Measurements from ENCODE around the gene TTC34.
A peak's percentile ranks its signal among the peaks of the same experiment; 100 is the strongest.

The TTC34 gene

DNA sequence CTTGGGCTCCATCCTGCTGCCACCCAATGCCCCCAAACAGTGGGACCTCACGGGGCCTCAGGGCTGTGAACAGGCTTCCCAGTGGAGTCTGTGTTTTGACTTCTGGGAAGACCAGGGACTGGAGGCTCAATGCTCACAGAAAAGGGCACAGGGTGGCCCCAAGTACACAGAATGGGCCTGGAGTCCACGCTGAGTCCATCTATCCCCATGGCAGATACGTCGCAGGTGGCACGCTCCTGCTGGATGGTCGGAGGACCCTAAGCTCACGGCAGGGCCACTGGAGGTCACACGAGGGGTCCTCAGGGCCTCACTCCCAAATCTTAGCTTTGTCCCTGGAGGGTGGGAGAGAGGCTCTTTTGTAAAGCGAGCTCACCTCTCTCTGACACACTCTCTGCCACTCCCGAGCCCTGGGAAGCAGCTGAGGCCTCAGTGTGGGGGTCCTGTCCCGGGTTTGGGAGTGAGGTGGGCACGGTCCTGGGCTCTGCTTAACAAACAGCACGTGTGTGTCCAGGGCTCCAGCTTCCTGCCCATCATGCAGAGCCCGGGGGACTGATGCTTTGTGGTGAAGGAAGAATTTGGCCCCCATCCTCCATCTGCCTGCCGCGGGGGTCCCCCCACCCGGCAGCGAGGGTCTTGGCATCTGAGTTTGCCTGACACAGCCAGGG lies 27.2 kb upstream of the TTC34 start:
- no peak for DNase-seq (ENCODE audit: low spot score)

- no peak for DNase-seq (ENCODE audit: low spot score)
Observed at GRCh38 chr1:2826736-2827292, 25.3 kb upstream of the TTC34 start.

- DNase-seq (ENCODE audit: low spot score), result no peak
Observed at GRCh38 chr1:2826316-2826715, 24.8 kb upstream of the TTC34 start.

- DNase-seq (ENCODE audit: low spot score), result no peak
Observed at GRCh38 chr1:2825487-2826189, 24.1 kb upstream of the TTC34 start.

DNA sequence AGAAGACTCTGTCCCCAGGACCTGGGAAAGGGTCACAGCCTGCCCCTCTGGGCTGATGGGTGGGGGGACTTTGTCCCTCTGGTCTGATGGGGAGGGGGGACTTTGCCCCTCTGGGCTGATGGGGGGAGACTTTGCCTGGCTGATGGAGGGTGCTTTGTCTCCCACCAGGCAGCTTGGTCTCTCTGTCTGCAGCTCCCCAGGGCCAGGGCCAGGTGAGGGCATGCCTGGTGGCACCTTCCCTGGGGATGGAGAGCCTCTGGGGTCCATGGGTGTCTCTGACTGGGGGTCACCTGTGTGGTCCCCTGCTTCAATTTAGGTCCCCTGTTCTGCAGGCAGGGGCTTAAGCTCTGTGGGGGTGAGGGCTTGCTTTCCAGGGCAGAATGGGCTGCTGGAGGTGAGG lies 23.5 kb upstream of the TTC34 start:
- no peak for DNase-seq (ENCODE audit: low spot score)

DNA sequence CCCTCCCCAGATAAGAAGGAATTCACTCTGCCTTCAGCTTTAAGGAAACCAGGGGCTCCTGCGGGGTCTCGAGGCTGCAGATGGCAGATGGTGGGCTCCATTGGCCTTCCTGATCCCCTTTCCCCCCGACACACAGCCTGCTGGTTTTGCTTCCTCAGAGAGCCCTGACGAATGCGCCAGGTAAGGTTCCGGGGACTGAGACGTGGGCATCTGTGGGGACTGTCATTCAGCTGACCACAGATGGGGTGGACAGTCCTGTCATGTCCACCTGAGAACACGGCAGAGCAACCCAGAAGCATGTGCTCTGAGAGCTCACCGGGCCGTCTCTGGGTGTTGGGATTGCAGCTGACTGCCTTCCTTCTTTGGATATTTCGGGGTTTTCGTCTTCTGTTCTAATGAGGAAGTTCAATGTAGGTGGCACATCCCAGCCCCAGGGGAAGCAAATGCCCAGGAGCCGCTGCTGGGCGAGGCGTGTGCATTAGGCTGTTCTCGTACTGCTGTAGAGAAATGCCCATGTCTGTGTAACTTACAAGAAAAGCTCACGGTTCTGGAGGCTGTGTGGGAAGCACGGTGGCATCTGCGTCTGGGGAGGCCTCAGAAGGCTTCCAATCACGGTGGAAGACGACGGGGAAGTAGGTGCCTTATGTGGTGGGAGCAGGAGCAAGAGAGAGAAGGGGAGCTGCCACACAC lies 22.6 kb upstream of the TTC34 start:
- no peak for DNase-seq (ENCODE audit: low spot score)

DNA sequence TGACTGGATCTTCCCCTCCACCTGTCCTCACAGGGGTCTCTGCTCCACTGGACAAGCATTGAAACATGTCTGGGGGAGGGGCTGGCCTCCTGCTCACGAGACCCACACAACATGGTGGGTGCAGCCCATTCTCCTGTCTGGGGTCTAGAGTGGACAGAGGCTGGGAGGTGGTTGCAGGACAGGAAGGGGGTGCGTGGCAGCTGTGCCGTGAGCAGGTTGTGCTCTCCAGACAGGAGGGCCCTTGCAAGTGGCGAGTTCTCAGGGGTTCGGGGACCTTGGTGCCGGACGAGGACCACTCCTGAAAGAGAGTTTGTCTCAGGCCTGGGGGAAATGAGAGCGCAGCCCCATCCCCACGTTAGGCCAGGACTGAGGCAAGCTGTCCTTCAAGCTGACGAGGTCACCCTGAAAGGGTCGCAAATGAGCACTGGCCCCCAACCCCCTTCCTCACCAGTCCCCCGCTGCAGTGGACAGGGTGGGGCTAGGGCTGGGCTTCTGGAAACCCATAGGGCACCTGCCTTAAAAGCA lies 21.2 kb upstream of the TTC34 start:
- no peak for DNase-seq (ENCODE audit: low spot score)

GRCh38 chr1:2821966-2822620 lies 20.6 kb upstream of the TTC34 start:
- DNase-seq (ENCODE audit: low spot score), result peak; percentile 24

DNA sequence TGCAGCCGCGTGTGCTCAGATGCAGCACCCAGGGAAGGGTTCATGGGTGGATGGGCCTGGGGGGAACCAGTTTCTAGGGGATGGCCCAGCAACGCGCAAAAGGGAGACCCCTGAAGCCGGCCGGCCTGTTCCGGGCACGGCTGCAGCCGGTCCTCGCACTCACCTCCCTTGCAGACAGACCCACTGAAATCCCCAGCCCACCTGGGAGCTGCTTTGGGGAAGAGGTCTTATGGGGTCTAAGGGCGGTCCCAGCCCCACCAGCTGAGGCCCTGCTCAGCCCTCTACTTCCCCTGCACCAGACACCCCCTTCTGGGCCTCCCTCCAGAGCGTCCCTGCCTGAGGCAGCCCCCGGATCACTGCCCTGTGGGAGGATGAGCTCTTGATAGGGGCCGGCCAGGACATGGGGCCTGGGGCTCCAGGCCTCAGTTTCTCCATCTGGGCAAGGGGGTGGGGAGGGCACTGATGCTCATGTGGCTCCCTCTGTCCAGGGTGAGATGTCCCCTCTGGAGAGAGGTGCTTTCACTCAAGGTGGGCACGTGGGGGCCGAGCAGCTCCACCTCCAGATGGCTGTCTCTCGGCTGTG lies 20.0 kb upstream of the TTC34 start:
- DNase-seq (ENCODE audit: low spot score), result no peak

DNA sequence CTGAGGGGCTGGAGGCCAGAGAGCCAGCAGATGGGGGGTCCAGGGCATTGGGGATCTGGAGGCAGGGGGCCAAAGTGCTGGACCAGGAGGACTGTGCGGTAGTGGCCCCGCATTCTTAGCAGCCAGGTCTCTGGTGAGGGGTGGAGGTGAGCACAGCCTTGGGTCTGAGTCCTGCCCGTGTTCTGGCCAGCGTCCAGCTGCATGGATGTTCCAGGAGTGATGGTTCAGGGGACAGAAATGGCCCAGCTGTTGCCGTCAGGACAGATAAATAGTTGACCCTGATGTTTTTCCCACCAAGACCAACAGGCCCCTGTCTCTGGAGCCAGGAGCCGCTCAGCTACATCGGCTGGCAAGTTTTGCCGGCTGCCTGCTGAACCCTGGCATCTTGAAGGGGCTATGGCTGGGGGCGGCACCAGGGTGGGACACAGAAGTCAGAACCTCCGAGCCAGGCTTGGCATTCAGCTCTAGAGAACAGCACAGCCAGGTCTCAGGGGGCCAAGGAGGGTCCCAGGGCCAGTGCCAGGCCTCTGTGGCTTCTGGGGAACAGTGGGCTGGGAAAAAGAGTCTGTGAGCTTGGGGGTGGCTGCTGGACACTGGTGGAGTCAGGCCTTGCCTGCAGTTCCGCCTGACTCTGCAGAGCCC lies 19.4 kb upstream of the TTC34 start:
- no peak for DNase-seq (ENCODE audit: low spot score)

GRCh38 chr1:2819831-2820730 lies 18.6 kb upstream of the TTC34 start:
- no peak for DNase-seq (ENCODE audit: low spot score)

- no peak for DNase-seq (ENCODE audit: low spot score)
Observed at GRCh38 chr1:2819429-2819828, 17.9 kb upstream of the TTC34 start.

DNA sequence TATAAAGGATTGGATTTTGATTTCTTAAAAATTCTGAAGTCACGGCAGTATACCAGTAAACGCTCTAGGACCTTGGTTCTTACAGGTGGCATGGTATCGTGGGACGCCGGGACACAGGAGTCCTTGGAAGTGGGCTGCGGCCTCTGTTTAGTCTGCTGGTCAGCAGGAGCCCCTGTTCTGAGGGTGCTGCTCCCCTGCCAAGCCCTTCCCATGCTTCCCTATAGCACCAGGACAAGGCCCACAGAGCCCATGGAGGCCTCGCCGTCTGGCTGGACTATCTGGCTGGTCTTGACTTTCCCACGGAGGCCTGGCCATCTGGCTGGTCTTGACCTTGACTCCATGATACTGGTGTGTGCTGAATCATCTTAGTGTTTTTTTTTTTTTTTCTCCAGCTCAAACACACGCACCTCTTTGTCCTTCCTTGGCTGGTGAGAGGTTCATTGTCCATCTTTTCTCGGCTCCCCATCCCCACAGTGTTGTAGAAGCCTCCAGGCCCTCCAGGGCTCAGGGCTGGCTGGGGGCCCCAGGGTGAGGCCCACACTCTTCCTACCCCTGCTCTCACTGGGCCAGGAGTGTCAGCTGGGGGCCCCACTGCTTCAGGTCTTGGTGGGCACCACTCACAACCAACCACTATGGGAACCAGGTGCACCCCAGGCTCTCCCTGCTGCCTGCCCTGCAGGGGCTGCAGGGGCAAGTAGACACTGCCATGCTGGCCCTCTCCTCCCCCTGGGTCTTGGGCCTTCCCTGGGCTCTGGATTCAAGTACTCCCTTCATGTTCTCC lies 16.5 kb upstream of the TTC34 start:
- no peak for DNase-seq (ENCODE audit: low spot score)

- DNase-seq (ENCODE audit: low spot score), result no peak
Observed at GRCh38 chr1:2816786-2817185, 15.3 kb upstream of the TTC34 start.

- DNase-seq (ENCODE audit: low spot score), result no peak
Observed at GRCh38 chr1:2815551-2815950, 14.1 kb upstream of the TTC34 start.

- no peak for DNase-seq (ENCODE audit: low spot score)
Observed at GRCh38 chr1:2814511-2815075, 13.1 kb upstream of the TTC34 start.

DNA sequence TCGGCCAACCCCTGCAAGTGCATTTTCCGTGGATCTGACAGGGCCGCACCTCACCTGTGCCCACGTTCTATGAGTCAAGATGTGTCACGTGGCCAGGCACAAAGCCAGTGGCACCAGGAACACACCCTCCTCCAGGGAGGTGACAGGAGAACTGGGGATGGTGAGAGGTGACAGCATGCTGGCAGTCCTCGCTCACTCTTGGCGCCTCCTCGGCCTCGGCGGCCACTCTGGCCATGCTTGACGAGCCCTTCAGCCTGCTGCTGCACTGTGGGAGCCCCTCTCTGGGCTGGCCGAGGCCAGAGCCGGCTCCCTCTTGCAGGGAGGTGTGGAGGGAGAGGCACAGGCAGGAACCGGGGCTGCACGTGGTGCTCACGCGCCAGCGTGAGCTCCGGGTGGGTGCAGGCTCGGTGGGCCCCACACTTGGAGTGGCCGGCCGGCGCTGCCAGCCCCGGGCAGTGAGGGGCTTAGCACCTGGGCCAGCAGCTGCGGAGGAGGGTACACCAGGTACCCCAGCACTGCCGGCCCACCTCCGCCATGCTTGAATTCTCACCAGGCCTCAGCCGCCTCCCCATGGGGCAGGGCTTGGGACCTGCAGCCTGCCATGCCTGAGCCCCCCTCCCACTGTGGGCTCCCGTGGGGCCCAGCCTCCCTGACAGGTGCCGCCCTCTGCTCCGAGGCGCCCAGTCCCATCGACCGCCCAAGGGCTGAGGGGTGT lies 11.6 kb upstream of the TTC34 start:
- DNase-seq (ENCODE audit: low spot score), result no peak

DNA sequence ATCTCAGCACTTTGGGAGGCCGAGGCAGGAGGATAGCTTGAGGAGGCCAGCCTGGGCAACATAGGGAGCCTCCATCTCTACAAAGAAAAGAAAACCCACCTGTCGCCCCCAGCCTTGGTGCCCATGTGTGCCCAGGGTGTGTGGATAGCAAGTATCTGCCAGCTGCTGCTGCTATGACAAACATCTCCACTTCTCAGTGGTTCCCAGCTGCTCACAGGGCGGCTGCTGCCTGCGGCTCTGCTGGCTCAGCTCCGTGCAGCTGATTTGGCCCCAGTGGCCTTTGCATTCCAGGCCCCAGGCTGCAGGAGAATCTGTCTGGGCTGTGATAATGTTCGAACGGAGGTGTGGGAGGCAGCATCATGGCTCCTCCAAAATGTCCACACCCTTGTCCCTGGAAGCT lies 10.6 kb upstream of the TTC34 start:
- no peak for DNase-seq (ENCODE audit: low spot score)

DNA sequence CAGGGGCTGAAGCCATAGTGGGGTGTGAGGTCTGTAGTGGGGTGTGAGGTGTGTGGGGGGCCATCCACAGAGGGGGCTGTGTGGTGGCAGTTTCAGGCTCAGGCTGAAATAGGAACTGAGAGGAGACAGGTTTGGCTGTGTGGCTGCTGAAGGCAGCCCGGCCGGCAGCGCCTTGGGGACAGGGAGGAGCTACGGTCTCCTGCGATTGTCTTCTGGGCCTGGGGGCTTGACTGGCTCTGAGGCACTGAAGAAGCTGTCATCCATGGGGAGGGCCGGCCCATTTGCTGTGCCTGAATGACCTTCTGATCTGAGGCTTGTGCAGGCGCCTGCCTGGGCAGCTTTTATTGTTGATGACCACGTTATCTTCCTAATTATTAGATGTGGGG lies 10.0 kb upstream of the TTC34 start:
- no peak for DNase-seq (ENCODE audit: low spot score)

Data from COLO829 (cell line).